DMS53 treated with DMSO at 0.1 percent for 48 hours (cell line): ENCODE results near the gene GRAMD1A.
"Not testable (repeated sequence)": the region's sequence is repeated elsewhere in the genome, so short reads cannot be mapped to it uniquely, and the experiment has no call there.

Source experiments
- DNase-seq: peaks from one replicate; lab custom pipeline; 2025; ENCODE audit not compliant: unreplicated experiment; lab: John Stamatoyannopoulos, UW

GRAMD1A gene

GRCh38 chr19:35051268-35051667 is 51.1 kb downstream of the GRAMD1A start:
- not testable (repeated sequence) for DNase-seq

DNA sequence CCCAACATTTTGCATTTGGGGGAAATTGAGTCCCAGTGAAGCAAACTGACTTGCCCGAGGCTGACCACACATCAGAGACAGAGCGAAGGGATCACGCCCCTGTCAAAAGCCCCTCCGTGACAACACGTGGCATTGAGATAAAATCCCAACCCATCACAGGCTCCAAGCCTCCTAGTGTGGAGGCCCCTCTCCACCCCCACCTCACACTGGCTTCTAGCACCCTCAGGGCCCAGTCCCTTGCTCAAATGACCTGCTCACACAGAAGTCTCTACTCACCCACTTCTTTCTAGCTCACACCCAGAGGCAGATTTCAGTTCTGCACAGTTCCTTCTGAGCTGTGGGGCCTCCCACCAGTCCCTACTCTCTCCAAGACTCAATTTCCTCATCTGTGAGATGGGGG is 51.7 kb downstream of the GRAMD1A start:
- no peak for DNase-seq

DNA sequence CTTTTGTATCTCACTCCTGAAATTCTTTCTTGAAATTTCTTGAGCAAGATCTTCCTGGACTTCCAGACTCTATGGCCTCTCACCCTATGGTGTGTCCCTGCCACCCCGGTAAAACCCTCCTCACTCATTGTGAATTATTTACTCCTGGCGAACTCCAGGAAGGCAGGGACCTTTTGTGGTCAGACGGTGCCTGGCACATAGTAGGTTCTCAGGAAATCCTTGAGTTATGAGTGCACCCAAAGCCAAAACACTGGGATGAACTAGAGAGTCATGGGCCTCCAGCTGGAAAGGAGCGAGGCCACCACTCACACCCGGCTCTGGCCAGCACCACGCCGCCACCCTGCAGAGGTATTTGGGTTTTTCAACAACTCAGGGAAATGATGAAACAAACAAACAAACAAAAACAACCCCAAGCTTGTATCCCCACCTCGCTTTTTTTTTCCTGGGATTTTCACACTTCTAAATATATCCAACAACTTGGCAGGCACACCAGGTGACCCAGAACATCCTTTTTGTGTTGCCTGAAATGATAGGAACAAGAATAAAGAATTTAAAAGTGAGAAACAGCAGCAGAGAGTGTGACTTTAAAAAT is 52.6 kb downstream of the GRAMD1A start:
- no peak for DNase-seq

- DNase-seq = no peak
Measured at GRCh38 chr19:35053667-35054293, 53.7 kb downstream of the GRAMD1A start.

GRCh38 chr19:35054626-35055025 is 54.5 kb downstream of the GRAMD1A start:
- DNase-seq = no peak

GRCh38 chr19:35055715-35056179 is 55.6 kb downstream of the GRAMD1A start:
- no peak for DNase-seq

DNA sequence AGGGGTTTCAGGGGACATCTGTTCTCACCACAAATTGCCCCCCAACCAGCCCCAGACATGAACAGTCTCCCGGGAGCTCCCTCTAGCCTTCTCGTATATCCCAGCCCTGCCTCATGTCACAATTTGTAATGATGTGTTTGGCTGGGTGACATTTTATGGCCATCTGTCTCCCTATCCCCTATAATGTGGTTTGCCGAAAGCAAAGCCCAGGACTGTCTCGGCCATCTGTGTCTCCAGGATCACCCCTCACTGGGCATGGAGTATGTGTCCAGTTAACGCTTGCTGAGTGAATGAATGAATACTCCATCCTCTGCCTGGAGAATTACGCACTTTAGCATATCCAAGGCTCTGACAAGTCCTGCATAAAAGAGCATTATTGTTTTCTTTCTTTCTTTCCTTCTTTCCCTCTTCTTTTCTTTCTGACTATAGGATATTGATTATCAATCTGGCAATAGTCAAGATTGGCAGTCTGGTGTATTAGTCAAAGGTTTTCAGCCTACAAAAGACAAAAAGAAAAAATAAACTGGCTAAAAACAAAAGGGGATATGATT is 56.5 kb downstream of the GRAMD1A start:
- no peak for DNase-seq

GRCh38 chr19:35058370-35058769 is 58.2 kb downstream of the GRAMD1A start:
- no peak for DNase-seq

- DNase-seq = no peak
Measured at GRCh38 chr19:35059006-35059798, 59.1 kb downstream of the GRAMD1A start.

DNA sequence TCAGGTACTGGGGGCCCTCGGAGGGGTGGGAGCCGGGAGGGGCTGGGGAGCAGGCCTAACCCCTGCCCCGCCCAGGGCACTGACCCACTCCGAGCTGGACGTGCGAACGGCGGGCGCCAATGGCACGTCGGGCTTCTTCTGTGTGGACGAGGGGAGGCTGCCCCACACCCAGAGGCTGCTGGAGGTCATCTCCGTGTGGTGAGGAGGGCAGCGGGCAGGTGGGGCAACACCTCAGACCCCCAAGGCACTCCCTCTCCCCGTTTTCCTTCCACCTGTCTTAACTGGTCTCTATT is 59.6 kb downstream of the GRAMD1A start:
- DNase-seq = no peak

DNA sequence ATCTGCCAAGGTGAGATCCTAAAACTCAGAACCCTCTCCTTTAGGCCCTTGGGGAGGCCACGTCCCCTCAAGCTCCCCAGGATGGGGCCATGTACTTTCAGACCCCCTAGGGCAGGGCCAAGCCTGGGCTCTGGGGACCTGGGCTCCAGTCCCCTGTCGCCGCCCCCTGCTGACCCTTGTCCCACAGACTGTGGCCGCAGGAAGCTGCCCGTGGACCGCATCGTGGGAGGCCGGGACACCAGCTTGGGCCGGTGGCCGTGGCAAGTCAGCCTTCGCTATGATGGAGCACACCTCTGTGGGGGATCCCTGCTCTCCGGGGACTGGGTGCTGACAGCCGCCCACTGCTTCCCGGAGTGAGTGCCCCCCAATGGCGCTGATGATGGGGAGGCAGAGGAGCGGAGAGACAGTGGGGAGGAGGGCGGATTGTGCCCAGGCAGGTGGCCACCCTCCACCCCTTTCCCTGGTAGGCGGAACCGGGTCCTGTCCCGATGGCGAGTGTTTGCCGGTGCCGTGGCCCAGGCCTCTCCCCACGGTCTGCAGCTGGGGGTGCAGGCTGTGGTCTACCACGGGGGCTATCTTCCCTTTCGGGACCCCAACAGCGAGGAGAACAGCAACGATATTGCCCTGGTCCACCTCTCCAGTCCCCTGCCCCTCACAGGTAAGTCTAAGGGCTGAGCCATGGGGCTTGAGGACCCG is 60.2 kb downstream of the GRAMD1A start:
- no peak for DNase-seq

DNA sequence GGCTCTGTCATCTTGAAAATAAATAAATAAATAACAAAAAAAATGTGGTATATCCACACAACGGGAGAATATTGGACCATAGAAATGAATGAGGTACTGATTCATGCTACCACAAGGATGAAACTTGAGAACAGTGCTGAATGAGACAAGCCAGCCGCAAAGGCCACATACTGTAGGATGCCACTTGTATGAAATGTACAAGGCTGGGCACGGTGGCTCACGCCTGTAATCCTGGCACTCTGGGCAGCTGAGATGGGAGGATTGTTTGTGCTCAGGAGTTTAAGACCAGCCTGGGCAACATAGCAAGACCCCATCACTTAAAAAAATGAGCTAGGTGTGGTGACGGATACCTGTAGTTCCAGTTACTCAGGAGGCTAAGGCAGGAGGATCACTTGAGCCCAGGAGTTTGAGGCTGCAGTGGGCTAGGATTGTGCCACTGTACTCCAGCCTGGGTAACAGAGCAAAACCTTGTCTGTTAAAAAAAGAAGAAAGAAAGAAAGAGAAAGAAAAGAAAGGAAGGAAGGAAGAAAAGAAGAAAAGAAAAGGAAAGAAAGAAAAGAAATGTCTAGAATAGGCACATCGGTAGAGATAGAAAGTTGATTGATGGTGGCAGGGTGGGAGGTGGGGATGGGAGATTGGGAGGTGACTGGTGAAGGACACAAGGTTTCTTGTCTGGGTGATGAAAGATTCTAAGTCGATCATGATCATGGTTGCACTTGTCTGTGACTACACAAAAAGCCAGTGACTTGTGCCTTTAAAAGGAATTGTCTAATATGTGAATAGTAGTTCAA is 61.7 kb downstream of the GRAMD1A start:
- DNase-seq = no peak

- DNase-seq = no peak
Measured at GRCh38 chr19:35062942-35063341, 62.8 kb downstream of the GRAMD1A start.

DNA sequence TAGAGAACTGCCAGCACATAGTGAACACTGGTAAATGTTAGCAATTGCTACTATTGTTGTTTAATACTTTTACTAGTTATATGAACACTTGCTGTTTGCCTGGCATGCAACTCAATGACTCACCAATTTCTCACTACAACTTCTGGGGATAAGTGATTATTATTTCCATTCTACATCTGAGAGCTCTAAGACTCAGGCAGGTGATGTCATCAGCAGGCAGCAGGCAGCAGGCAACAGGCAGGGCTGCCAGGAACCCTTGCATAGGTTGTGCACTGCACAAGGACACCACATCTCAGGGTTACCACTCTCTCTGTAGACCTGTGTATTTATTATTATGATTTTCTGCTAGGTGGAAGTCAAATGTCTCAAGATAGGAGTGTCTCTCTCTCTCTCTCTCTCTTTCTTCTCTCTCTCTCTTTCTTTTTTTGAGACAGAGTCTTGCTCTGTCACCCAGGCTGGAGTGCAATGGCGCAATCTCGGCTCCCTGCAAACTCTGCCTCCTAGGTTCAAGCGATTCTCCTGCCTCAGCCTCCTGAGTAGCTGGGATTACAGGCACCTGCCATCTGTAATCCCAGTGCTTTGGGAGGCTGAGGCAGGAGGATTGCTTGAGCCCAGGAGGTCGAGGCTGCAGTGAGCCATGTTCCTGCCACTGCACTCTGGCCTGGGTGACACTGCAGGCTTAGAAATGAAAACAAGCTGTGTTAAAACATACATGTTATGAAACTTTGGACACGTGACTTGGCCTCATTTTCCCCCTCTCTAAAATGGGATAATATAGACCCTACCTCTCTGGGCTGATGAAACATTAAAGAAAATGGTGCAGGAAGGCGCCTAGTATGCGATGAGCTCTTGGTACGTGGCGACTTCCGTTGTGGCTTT is 64.1 kb downstream of the GRAMD1A start:
- DNase-seq = peak; percentile 27

- no peak for DNase-seq
Measured at GRCh38 chr19:35065574-35065973, 65.5 kb downstream of the GRAMD1A start.

DNA sequence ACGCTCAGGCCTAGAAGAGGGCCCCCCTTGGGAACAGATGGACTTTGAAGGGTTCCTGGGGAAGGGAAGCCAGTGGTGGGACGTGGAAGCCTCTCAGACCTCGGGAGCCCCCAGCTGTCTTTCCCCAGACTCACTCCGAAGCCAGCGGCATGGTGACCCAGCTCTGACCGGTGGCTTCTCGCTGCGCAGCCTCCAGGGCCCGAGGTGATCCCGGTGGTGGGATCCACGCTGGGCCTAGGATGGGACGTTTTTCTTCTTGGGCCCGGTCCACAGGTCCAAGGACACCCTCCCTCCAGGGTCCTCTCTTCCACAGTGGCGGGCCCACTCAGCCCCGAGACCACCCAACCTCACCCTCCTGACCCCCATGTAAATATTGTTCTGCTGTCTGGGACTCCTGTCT is 66.0 kb downstream of the GRAMD1A start:
- no peak for DNase-seq

GRCh38 chr19:35066691-35067563 is 66.8 kb downstream of the GRAMD1A start:
- peak; percentile 68 for DNase-seq

- no peak for DNase-seq
Measured at GRCh38 chr19:35068941-35069634, 69.0 kb downstream of the GRAMD1A start.
